HG03520 (cell line): ENCODE results near the gene PTPRCAP.
A peak's percentile ranks its signal among the peaks of the same experiment; 100 is the strongest.
"Not testable (repeated sequence)": the region's sequence is repeated elsewhere in the genome, so short reads cannot be mapped to it uniquely, and the experiment has no call there.

Experiments used
- ATAC-seq: cut with Tn5 transposase; IDR thresholded peaks from one replicate; pipeline ENCODE4 v1.9.1; 2021; ENCODE audit warnings: mild to moderate bottlenecking, moderate library complexity; ENCODE audit not compliant: unreplicated experiment

PTPRCAP gene, protein sequence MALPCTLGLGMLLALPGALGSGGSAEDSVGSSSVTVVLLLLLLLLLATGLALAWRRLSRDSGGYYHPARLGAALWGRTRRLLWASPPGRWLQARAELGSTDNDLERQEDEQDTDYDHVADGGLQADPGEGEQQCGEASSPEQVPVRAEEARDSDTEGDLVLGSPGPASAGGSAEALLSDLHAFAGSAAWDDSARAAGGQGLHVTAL

DNA sequence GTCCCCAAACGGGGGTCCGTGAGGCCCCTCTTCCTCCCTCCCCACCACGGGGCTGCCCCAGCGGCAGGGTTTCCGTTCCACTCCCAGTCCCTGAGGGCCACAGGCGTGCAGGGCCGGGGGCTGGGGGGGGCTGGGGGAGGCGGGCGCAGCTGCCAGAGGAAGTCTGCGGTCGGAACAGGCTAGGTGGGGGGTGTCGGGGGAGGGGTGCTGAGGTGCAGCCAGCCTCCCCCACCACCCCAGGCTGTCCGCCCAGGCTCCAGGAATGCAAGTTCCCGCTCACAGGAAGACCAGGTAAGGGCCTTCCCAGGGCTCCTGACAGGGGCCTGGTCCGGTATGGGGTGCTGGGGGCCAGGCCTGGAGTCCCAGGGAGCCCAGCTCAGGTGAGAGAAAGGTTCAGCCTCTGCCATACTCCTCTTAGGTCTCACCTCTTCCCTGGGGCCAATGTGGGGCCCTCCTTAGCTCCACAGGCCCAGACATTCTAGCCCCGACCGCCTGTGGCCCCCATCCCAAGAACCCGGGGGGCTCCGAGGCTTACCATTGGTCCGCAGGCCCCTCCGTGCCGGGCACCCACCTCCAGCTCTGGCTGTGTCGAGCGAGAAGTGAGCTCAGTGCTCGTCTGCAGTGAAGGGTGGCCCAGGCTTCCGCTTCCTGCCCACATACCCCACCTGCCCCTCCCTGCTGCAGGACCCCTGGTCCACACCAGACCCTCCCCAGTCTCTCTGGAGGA, at the start of gene PTPRCAP:
Gene PTPRCAP, minus strand, starts transcription at position 601 of the 727 bp plus-strand sequence. Its CDS starts 63 bp downstream, at position 538.
- no peak for ATAC-seq

DNA sequence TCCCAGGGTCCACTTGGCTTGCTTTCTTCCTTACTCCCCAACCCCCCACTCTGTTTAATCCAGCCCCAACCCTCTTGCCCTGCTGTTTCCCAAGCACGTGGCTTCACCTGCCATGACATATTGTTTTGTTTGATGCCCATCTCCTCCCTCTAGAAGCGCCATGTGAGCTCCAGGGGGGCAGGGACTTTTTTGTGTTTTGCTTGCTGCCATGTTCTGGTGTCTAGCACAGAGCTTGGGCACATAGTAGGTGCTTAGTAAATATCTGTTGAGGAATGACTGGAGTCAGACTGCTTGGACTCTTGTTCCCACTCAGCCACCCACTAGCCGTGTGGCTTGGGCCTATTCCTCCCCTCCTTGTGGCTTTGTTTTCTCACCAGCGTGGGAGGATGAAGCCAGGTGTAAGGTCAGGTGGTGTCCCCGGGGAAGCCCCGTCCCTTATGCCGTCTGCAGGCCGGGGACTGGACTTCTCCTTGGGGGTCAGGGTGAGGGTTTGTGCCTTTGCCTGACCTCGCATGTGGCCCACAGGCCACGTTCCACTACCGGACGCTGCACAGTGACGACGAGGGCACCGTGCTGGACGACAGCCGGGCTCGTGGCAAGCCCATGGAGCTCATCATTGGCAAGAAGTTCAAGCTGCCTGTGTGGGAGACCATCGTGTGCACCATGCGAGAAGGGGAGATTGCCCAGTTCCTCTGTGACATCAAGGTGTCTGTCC, 49.2 kb upstream of the PTPRCAP start:
- ATAC-seq, result no peak

DNA sequence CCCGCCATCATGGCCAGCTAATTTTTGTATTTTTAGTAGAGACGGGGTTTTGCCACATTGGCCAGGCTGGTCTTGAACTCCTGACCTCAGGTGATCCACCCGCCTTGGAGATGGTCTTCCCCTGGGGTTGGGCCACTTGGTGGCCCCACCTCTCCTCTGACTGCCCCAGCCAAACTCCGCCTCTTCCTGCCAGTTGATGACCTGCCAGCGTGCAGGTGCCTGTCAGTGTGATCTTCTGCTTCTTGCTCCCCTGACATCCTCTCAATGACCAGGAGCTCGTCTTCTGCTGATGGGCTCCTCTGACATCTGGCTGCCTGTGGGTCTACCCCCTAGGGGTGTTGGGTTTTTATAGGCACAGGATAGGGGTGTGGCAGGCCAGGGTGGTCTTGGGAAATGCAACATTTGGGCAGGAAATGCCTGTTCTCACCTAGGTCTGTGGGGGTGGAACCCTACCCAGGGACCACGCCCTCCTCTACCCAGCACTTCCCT, 48.4 kb upstream of the PTPRCAP start:
- ATAC-seq, result not testable (repeated sequence)

DNA sequence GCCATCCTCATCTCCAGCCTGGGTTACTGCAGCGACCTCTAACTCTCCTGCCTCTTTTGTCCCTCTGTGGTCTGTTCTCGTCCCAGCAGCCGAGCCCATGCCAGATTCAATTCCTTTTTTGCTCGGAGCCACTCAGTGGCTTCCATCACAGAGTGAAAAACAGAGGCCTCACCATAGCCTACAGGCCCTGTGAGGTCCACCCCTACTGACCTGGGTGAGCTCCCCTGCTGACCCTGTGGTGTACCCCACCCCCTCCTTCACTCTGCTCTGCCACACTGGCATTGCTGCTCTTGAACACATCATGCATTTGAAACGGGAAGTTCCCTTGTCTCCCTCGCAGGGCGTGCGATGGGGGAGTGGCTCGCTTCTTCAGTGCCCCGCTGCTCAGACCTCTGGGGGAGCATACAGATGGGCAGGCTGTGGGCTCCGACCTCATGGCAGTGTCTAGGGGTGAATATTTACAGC, 47.4 kb upstream of the PTPRCAP start:
- no peak for ATAC-seq

- no peak for ATAC-seq
Observed at GRCh38 chr11:67483831-67484665, 46.6 kb upstream of the PTPRCAP start.

- ATAC-seq, result peak; percentile 52
Observed at GRCh38 chr11:67482827-67483798, 45.6 kb upstream of the PTPRCAP start, which contains the start of gene AIP. TSS of gene AIP (plus strand) at chr11:67483026. CDS start at chr11:67483159, 133 bp downstream.

DNA sequence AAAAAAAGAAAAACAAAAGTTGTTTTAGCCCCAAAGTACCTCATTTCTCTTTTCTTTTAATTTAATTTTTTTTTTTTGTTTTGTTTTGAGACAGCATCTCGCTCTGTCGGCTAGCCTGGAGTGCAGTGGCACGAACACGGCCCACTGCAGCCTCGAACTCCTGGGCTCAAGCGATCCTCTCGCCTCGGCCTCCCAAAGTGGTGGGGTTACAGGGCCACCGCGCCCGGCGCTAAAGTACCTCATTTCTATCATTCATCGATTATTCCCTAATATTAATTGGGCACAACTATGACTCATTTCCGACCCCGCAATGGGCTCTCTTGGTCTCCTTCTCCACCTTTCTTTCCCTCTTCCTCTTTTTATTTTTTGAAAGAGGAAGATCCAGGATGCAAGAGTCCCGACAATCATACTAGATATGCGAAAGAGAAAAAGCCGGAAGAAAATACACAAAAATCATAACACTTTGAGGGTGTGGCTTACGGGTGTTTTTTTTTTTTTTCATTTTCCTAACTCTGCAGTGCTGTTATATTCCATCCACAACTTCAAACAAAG, 44.9 kb upstream of the PTPRCAP start:
- no peak for ATAC-seq

DNA sequence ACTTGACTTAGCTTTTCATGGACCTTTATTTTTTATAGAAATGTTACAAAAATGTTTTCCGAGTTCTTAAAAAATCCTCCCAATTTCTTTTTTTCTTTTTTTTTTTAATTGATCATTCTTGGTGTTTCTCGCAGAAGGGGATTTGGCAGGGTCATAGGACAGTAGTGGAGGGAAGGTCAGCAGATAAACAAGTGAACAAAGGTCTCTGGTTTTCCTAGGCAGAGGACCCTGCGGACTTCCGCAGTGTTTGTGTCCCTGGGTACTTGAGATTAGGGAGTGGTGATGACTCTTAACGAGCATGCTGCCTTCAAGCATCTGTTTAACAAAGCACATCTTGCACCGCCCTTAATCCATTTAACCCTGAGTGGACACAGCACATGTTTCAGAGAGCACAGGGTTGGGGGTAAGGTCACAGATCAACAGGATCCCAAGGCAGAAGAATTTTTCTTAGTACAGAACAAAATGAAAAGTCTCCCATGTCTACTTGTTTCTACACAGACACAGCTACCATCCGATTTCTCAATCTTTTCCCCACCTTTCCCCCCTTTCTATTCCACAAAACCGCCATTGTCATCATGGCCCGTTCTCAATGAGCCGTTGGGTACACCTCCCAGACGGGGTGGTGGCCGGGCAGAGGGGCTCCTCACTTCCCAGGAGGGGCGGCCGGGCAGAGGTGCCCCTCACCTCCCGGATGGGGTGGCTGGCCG, 40.0 kb upstream of the PTPRCAP start:
- not testable (repeated sequence) for ATAC-seq

GRCh38 chr11:67476692-67477091, 39.2 kb upstream of the PTPRCAP start:
- ATAC-seq, result not testable (repeated sequence)

- no peak for ATAC-seq
Observed at GRCh38 chr11:67472882-67473281, 35.4 kb upstream of the PTPRCAP start.

GRCh38 chr11:67470337-67471002, 33.0 kb upstream of the PTPRCAP start:
- ATAC-seq, result no peak

DNA sequence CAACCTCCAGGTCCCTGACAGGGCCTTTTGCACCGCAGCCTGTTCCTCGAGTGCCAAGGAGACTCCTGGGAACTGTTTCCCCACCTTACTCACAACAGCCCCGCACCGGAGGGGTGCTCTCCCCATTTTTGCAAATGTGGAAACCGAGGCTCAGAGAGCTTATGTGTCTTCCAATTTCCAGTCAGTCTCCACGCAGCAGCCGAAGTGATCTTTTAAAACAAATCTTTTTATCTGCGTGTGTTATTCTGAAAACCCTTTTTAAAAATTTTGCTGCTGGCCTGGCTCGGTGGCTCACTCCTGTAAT, 32.0 kb upstream of the PTPRCAP start:
- ATAC-seq, result no peak

DNA sequence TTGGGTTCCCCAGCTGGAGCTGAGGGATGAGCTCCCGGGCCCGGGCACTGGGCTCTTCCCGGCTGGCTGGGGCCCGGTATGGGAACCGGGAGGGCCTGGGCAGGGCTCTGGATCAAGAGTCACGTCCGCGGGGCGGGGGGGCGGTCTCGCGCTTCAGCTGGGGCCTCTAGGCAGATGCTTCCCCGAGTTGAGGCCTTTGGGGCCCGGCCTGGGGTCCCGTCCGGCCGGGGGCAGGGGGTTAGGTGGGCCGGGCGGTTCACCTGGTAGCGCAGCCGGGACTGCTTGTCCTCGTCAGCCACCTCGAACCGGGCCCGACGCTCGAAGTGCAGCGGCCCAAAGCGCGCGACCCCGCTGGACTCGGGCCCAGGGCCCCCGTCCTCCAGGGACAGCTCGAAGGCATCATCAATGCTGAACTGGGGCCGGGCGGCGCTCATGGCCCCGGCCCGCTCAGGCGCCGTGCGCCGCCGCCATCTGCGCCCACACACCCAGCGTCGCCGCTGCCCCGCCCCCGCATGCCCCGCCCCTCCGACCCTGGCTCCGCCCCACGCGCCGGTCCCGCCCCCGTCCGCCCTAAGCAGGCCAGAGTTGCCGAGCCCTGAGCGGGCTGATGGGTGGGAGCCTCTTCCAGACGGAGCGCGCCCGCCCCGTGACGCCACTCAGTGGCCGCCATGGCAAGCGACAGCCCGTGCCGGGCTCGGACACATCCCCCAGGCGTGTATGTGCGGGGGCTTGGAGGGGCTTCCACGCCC, 31.5 kb upstream of the PTPRCAP start, which contains the start of gene TMEM134:
Gene TMEM134, minus strand, starts transcription at position 493 of the 749 bp plus-strand sequence. Its CDS starts 59 bp downstream, at position 434.
- peak; percentile 67 for ATAC-seq

GRCh38 chr11:67468456-67468758, 30.9 kb upstream of the PTPRCAP start:
- no peak for ATAC-seq

DNA sequence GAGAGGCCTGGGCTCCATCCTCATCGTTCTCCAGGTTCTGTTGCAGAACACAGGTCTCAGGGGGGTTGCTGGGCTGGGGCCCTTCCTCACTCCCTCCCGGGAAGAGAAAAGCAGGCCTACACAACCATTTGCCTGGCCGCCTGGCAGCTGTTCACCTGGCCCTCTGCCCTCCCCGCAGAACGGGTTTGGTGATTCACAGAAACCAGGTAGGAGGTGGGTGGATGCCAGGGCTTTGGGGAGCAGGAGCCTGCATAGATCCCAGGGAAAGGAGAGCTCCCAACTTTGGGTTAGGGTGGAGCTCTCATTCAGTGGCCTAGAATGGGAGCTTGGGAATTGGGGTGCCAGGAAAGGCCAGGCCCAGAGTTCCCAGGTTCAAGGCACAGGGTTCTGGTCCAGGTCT, 30.6 kb upstream of the PTPRCAP start:
- no peak for ATAC-seq

DNA sequence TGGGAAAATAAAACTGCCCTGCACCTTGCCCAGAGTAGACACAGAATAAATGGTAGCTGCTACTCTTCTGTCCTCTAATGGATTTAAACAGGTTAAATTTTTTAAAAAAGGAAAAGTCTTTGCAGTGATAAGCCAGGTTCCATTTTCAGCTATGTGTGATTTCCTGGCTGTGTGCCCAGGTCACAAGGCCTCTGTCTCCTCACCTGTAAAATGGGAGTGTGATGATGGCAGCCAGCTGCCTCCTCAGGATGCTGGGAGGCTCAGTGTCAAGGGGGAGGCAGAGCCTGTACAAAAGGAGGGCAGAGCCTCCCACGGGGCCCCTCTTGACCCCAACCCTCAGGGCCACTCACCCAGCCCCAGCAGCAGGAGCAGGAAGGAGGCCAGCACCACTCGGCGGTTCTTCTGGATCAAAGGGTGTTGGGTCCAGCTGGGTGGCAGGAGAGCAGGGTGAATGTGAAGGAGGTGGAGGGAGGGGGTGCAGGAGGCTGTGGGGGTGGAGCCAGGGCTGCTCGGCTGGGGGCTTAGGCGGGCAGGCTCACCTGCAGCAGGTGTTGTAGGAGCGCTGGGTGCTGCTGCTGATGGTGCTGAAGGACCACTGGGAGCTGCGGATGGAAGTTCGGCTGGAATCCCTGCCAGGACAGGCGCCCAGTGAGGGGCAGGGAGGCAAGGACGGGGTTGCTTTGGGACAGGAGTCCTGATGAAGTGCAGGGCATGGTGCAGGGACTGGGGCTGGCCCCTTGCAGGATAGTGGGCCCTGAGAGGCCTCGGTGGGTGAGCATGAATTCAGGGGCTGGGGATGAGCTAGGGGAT, 29.7 kb upstream of the PTPRCAP start:
- no peak for ATAC-seq

DNA sequence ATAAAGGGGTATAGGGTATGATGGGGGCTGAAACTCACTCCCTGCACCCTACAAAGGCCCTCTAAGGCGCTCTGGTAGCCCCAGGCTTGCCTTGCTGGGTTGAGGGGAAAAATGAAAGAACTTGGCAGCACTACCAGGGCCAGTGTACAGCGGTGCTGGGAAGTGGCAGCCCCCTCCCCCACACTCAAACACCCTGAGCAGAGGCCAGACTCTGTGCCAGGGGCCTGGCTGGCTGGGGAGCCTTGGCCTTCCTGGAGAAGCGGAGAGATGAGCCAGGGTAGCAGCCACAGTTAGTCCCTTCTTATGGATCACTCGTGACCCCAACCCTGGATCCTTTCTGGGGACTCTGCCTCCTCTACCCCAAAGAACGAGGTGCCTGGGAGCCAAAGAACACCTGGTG, 28.9 kb upstream of the PTPRCAP start:
- ATAC-seq, result no peak
